Middle frontal gyrus (tissue), 1 donor: ENCODE data around the gene USP2.

Experiments
- DNase-seq: peaks from one replicate; pipeline ENCODE4 v3.0.0-alpha.2; 2015; ENCODE audit warnings: low spot score; ENCODE audit errors: extremely low spot score

The USP2 gene

GRCh38 chr11:119381181-119381988 is at the start of gene USP2:
Gene USP2 (minus strand): TSS chr11:119381690. CDS start chr11:119373480, 8,210 bp downstream.
- peak; percentile 98 for DNase-seq

- no peak for DNase-seq
Measured at GRCh38 chr11:119427279-119427678, 45.8 kb upstream of the USP2 start.

GRCh38 chr11:119426142-119426541 is 44.7 kb upstream of the USP2 start:
- no peak for DNase-seq

GRCh38 chr11:119424775-119425174 is 43.3 kb upstream of the USP2 start:
- DNase-seq: no peak

- no peak for DNase-seq
Measured at GRCh38 chr11:119424276-119424675, 42.8 kb upstream of the USP2 start.

GRCh38 chr11:119423509-119424254 is 42.2 kb upstream of the USP2 start:
- DNase-seq: no peak

- DNase-seq: peak; percentile 64
Measured at GRCh38 chr11:119422809-119423508, 41.5 kb upstream of the USP2 start, which contains the start of gene THY1. Gene THY1 (minus strand): TSS chr11:119423172. CDS start chr11:119420905, 2,267 bp downstream.

- DNase-seq: no peak
Measured at GRCh38 chr11:119421941-119422808, 40.7 kb upstream of the USP2 start.

GRCh38 chr11:119421351-119421750 is 39.9 kb upstream of the USP2 start:
- DNase-seq: no peak

- no peak for DNase-seq
Measured at GRCh38 chr11:119420631-119421030, 39.1 kb upstream of the USP2 start.

- no peak for DNase-seq
Measured at GRCh38 chr11:119419834-119420492, 38.5 kb upstream of the USP2 start.

- DNase-seq: no peak
Measured at GRCh38 chr11:119419246-119419645, 37.8 kb upstream of the USP2 start.

- no peak for DNase-seq
Measured at GRCh38 chr11:119418759-119419158, 37.3 kb upstream of the USP2 start.

- DNase-seq: no peak
Measured at GRCh38 chr11:119417726-119418540, 36.4 kb upstream of the USP2 start.

- no peak for DNase-seq
Measured at GRCh38 chr11:119416606-119417580, 35.4 kb upstream of the USP2 start.

GRCh38 chr11:119415966-119416365 is 34.5 kb upstream of the USP2 start:
- no peak for DNase-seq

GRCh38 chr11:119415517-119415916 is 34.0 kb upstream of the USP2 start:
- DNase-seq: no peak

GRCh38 chr11:119414734-119415133 is 33.2 kb upstream of the USP2 start:
- DNase-seq: no peak
